Measurements from ENCODE around the gene MEGF11.

MEGF11 gene

GRCh38 chr15:66036859-66037258 is 216.7 kb downstream of the MEGF11 start:
- no peak for DNase-seq (ENCODE audit: low read depth in 2 of 2, low spot score in 1 of 2)

GRCh38 chr15:66035901-66036300 is 217.6 kb downstream of the MEGF11 start:
- DNase-seq (ENCODE audit: low read depth in 2 of 2, low spot score in 1 of 2) = no peak

- DNase-seq (ENCODE audit: low read depth in 2 of 2, low spot score in 1 of 2) = no peak
Measured at GRCh38 chr15:66033143-66033542, 220.4 kb downstream of the MEGF11 start.

DNA sequence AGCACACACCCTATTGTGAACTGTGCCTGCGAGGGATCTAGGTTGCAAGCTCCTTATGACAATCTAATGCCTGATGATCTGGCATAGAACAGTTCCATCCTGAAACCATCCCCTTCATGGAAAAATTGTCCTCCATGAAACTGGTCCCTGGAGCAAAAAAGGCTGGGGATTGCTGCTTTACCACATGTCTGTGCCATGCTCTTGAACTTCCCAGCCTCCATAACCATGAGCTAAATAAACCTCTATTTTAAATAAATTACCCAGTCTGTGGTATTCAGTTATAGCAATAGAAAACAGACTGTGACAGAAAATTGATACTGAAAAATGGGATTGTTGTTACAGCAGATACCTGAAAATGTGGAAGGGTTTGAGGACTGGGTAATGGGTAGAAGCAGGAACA is 221.5 kb downstream of the MEGF11 start:
- no peak for DNase-seq (ENCODE audit: low read depth in 2 of 2, low spot score in 1 of 2)

- no peak for DNase-seq (ENCODE audit: low read depth in 2 of 2, low spot score in 1 of 2)
Measured at GRCh38 chr15:66030650-66031049, 222.9 kb downstream of the MEGF11 start.

- no peak for DNase-seq (ENCODE audit: low read depth in 2 of 2, low spot score in 1 of 2)
Measured at GRCh38 chr15:66029650-66030049, 223.9 kb downstream of the MEGF11 start.

- no peak for DNase-seq (ENCODE audit: low read depth in 2 of 2, low spot score in 1 of 2)
Measured at GRCh38 chr15:66027268-66027805, 226.2 kb downstream of the MEGF11 start.

GRCh38 chr15:66025972-66026371 is 227.6 kb downstream of the MEGF11 start:
- no peak for DNase-seq (ENCODE audit: low read depth in 2 of 2, low spot score in 1 of 2)

- DNase-seq (ENCODE audit: low read depth in 2 of 2, low spot score in 1 of 2) = no peak
Measured at GRCh38 chr15:66025015-66025452, 228.5 kb downstream of the MEGF11 start.

GRCh38 chr15:66024116-66024515 is 229.4 kb downstream of the MEGF11 start:
- no peak for DNase-seq (ENCODE audit: low read depth in 2 of 2, low spot score in 1 of 2)

DNA sequence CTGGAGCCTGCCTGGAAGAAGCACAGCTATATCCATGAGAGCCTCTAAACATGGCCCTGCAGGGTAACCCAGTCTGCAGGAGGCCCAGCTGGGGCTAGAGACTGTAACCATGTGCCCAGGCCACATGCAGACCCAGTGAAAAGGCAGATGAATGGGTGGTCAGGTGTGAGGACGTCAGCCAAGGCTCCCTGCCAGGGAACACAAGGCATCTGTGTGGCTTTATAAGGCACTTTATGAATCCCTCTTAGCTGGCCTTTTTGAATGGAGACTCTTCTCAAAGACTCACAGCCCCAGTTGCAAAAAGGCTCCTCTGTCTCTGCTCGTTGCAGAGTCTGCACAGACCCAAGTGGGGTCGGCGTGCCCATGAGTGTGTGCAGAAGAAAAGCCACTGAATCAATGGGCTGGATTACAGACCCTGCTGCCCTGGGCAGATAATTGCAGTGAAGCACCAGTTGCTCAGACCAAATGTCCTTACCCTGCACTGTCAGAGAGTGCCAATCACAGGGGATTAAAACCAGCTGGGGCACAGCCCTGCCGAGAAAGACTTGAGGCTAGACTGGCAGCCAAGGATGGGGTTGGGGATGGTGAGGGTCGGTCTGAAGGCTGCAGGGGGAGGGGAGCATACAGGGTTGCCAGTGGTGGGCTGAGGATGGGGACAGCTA is 230.1 kb downstream of the MEGF11 start:
- no peak for DNase-seq (ENCODE audit: low read depth in 2 of 2, low spot score in 1 of 2)

DNA sequence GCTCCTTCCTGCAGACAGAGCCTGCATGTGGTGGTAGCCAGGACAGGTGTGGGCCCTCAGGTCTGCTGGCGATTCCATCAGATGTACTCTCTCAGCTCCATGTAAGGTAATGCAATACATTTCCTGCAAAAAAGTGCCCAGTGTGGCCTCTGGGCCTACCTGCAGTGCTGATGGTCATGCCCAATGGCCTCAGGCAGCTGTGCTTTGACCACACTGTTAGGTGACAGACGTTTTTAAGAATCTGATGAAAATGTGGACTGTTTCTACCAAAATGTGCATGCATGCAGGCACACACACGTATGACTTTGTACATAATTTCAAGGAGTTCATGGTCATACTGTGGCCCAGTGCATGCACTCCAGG is 231.4 kb downstream of the MEGF11 start:
- DNase-seq (ENCODE audit: low read depth in 2 of 2, low spot score in 1 of 2) = no peak

GRCh38 chr15:66021496-66022162 is 231.9 kb downstream of the MEGF11 start:
- DNase-seq (ENCODE audit: low read depth in 2 of 2, low spot score in 1 of 2) = no peak

- no peak for DNase-seq (ENCODE audit: low read depth in 2 of 2, low spot score in 1 of 2)
Measured at GRCh38 chr15:66019826-66020398, 233.6 kb downstream of the MEGF11 start.

DNA sequence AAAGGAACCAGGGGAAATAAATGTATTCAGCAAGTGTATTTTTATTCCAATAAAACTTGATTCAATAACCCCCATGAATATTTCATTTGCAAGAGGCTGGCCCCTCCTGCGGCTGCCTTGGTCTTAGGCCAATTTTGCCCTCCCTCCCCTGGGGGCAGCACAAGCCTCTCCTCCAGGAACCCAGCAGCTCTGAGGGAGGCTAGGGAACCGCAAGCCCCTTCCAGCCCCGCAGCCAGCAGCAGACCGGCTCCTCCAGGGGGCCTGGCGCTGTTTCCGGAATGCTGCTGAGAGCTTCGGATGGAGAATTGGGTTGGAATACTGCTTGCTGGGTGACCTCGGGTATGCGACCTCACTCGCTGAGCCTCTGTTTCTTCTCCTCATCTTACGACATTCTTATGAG is 234.2 kb downstream of the MEGF11 start:
- DNase-seq (ENCODE audit: low read depth in 2 of 2, low spot score in 1 of 2) = no peak

DNA sequence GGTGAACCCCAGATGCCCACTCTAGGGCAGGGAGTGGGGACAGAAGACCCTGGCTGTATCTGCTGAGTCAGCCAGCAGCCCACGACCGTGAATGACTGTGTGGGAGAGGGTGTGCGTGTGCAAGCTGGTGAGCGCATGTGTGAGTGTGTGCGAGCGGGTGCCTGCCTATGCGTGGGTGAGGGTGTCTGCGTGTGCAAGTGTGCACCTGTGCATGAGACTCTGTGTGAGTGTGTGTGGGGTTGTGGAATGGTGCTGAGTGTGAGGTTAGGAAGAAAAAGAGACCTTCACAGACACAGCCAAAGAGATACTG is 235.1 kb downstream of the MEGF11 start:
- no peak for DNase-seq (ENCODE audit: low read depth in 2 of 2, low spot score in 1 of 2)

DNA sequence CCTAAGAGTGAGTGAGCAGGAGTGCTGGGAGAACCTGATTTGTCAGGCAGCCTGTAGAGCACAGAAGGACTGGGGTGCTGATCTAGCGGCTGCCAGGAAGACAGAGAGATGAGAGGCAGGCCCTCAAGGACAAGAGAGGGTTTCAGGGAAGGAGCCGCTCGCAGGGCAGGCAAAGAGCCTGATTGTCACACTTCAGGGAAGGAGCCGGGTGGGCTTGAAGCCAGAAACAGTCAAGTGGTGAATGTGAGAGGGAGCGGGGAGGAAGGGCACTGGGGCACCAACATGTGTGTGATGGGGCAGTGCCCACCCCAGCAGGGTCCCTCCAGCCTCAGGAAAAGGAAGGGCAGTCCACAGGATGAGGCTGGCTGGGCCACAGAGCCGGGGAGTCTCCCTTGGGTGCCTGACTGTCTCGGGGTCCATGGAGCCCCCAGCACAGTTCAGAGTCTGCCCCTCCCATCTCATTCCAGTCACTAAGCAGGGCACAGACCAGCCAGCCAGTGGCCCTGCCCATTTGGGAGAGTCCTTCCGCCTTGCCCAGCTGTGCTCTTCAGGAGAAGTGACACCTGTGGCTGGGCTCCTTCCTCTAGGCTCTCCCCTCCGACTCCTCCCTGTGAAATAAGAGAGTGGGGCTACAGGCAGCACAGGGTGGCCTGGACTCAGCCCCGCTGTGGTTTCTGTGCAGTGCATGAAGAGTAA is 235.6 kb downstream of the MEGF11 start:
- no peak for DNase-seq (ENCODE audit: low read depth in 2 of 2, low spot score in 1 of 2)

DNA sequence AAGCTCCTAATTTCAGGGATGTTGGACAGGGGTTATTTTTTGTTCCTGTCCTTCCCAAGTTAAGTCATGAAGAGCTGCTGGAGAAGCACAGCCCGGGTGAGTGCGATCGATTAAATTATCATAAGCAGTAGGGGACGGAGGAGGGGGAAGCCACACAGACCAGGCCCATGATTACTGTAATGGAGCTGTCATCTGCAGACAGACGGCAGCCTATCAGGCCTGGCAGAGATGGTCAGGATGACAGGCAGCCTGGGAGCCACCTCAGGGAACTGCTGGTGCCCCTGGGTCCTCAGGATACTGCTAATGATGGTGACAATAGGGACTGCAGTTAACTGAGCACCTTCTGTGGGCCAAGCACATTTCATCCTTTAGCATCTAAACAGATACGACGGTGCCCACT is 236.6 kb downstream of the MEGF11 start:
- DNase-seq (ENCODE audit: low read depth in 2 of 2, low spot score in 1 of 2) = no peak

DNA sequence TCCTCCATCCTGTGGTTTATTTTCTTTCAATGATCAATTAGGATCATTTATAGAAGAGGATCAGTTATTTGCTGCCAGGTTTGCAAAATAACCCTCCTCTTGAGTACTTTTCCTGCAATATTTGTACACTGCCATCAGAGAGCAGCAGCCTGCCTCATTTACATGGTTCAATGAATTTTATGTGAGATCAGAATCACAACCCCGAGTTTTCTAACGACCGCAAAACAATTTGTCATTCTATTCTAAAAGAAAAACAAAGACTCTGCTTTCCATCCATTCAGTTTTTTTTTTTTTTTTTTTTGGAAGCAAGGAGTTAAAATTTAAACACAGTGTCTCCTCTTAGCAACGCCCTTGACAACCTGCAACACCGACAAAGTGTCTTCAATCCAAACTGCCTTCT is 237.4 kb downstream of the MEGF11 start:
- DNase-seq (ENCODE audit: low read depth in 2 of 2, low spot score in 1 of 2) = no peak

- no peak for DNase-seq (ENCODE audit: low read depth in 2 of 2, low spot score in 1 of 2)
Measured at GRCh38 chr15:66014635-66015182, 238.8 kb downstream of the MEGF11 start.

GRCh38 chr15:66014022-66014421 is 239.5 kb downstream of the MEGF11 start:
- DNase-seq (ENCODE audit: low read depth in 2 of 2, low spot score in 1 of 2) = no peak
